Measurements from ENCODE around the gene AOC2.
"Not testable (repeated sequence)": the region's sequence is repeated elsewhere in the genome, so short reads cannot be mapped to it uniquely, and the experiment has no call there.

GRCh38 chr17:42885806-42886205, 41.4 kb downstream of the AOC2 start:
- TF ChIP-seq POLR2AphosphoS5 (IDR thresholded peaks at IDR 0.05; ENCODE audit: borderline replicate concordance, low read depth, low read length); EZH2 (IDR thresholded peaks at IDR 0.05): not testable (repeated sequence)

Measured in SK-N-MC (cell line).